MCF 10A (cell line): ENCODE results near the gene LRPAP1. TPM values are rescaled to one million over a fixed set of nuclear protein-coding genes. Genes with fewer than 3 reads are reported as not detected.

Experiments used
- BruUV-seq: library from RNA; stranded (reverse); fragments of 400-500 nt; replicated peaks from 2 replicates; lab custom pipeline; 2021; lab: Mats Ljungman, UMichigan
- CTCF ChIA-PET: fragments of 300-600 bp; sonication (Branson Sonifier 250); formaldehyde crosslinking; extraction: SDS; loops from one replicate; lab custom pipeline; 2021; ENCODE audit warnings: antibody characterized with exemption, inconsistent platforms; lab: Yijun Ruan, JAX
- POLR2A ChIA-PET: fragments of 300-600, 350-650 bp; sonication (Branson Sonifier 250); formaldehyde crosslinking; extraction: SDS; loops from one replicate; lab custom pipeline; 2020; ENCODE audit warnings: antibody characterized with exemption, inconsistent platforms; lab: Yijun Ruan, JAX
- DNase-seq: peaks from one replicate; pipeline ENCODE4 v3.0.0-alpha.2; 2018; ENCODE audit not compliant: unreplicated experiment
- H3K27ac Mint-ChIP-seq: one replicate; pipeline ENCODE4 v1.8.0; 2022; ENCODE audit warnings: mild to moderate bottlenecking, low read depth, mixed read lengths; ENCODE audit not compliant: unreplicated experiment
- H3K27me3 Mint-ChIP-seq: one replicate; pipeline ENCODE4 v1.8.0; 2022; ENCODE audit warnings: mixed read lengths; ENCODE audit not compliant: insufficient read depth, unreplicated experiment
- H3K36me3 Mint-ChIP-seq: one replicate; pipeline ENCODE4 v1.8.0; 2022; ENCODE audit warnings: mild to moderate bottlenecking, moderate library complexity, mixed read lengths; ENCODE audit not compliant: insufficient read depth, unreplicated experiment
- H3K4me1 Mint-ChIP-seq: one replicate; pipeline ENCODE4 v1.8.0; 2022; ENCODE audit warnings: mixed read lengths; ENCODE audit not compliant: insufficient read depth, unreplicated experiment
- H3K4me3 Mint-ChIP-seq: one replicate; pipeline ENCODE4 v1.8.0; 2022; ENCODE audit warnings: mild to moderate bottlenecking, moderate library complexity, mixed read lengths; ENCODE audit not compliant: unreplicated experiment
- H3K9me3 Mint-ChIP-seq: one replicate; pipeline ENCODE4 v1.8.0; 2022; ENCODE audit warnings: mixed read lengths; ENCODE audit not compliant: unreplicated experiment
- intact Hi-C: fragments of 100-400 bp; cut with micrococcal nuclease; formaldehyde crosslinking; loops from 2 replicates; pipeline ENCODE4 v1.14.1; 2022
- total RNA-seq: library from RNA; stranded (reverse); gene quantifications from 2 replicates; pipeline ENCODE4 v1.2.3, GENCODE V29; 2022
- TF ChIP-seq, protein P1 (sequence below): fragments of 200-600 bp; IDR thresholded peaks from one replicate; pipeline ENCODE4 v1.8.0; 2022; ENCODE audit warnings: antibody characterized with exemption, mild to moderate bottlenecking; ENCODE audit not compliant: unreplicated experiment

LRPAP1 gene
- total RNA-seq, 1 experiment from 2014 or later = 93.6 TPM

DNA sequence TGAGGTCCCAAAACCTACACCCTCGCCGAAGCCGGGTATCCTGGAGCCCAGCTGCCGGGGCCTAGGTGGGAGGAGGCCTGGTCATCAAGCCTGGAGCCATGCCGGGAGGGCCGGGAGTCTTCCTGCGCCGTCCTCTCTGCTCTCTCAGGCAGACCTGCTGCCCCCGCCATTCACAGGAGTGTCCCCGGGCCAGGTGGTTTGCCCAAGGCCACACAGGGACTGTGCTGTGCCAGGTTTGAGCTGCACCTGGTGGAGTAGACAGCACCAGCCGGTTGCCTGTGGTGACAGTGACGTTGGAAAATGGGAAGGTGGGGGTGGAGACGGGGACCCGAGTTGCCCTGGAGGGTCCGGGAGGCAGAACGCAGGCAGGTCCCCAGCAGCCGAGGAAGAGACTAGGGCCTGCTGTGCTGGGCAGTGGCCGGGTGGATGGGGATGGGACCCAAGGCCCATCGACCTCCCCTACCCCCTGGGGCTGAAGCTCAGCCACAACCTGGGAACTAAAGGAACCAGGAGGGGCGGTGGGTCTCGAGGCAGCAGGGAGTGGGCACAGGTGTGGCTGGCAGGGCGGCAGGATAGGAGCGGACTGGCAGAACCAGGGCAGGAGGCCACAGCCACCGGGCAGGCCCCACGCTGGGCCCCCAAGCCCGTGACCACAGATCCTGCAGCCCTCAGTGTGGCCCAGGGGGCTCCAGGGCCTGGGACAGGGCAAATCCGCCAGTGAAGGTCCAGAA is 59.6 kb downstream of the LRPAP1 start:
- POLR2A ChIA-PET = interaction anchor here (0.6 kb wide), 1 partner anchor 88 kb away, joined by 3 read pairs; no protein-coding TSS in a partner anchor
- Mint-ChIP-seq H3K27me3 (no peaks in the 10 kb centered on the region), H3K9me3 (no peaks in the 10 kb centered on the region), H3K4me1 (peaks cover 6% of the 10 kb centered on the region), H3K4me3 (no peak overlapping the region), H3K36me3 (no peaks in the 10 kb centered on the region), H3K27ac (no peak overlapping the region)
- no TSS peak for BruUV-seq
- TF ChIP-seq, protein P1, sequence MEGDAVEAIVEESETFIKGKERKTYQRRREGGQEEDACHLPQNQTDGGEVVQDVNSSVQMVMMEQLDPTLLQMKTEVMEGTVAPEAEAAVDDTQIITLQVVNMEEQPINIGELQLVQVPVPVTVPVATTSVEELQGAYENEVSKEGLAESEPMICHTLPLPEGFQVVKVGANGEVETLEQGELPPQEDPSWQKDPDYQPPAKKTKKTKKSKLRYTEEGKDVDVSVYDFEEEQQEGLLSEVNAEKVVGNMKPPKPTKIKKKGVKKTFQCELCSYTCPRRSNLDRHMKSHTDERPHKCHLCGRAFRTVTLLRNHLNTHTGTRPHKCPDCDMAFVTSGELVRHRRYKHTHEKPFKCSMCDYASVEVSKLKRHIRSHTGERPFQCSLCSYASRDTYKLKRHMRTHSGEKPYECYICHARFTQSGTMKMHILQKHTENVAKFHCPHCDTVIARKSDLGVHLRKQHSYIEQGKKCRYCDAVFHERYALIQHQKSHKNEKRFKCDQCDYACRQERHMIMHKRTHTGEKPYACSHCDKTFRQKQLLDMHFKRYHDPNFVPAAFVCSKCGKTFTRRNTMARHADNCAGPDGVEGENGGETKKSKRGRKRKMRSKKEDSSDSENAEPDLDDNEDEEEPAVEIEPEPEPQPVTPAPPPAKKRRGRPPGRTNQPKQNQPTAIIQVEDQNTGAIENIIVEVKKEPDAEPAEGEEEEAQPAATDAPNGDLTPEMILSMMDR = no peak
- DNase-seq = no peak
- CTCF ChIA-PET = interaction anchor here (3.7 kb wide), 1 partner anchor 8 kb away, joined by 26 read pairs; no protein-coding TSS in a partner anchor
- intact Hi-C loops = no loop called here

DNA sequence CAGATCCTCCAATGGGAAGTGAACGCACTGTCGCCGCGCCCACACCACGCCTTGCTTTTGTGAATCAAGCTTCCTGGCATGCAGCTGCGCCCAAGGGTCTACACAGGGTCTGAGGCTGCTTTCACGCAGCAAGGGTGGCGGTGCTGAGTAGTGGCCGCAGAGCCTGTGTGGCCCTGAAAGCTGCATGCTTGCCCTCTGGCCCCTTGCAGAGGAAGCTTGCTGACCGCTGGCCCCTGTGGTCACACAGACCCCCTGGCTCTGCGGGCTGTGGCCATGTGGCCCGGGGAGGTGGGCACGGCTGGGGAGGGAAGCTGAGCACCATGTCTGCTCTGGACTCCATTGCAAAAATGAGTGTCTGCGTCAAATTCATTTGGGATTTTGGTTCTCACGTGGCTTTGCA is 60.3 kb downstream of the LRPAP1 start:
- TF ChIP-seq, protein P1 = no peak
- ChIA-PET CTCF (interaction anchor here (3.7 kb wide), 1 partner anchor 8 kb away, joined by 26 read pairs; no protein-coding TSS in a partner anchor), POLR2A (interaction anchor here (0.6 kb wide), 1 partner anchor 88 kb away, joined by 3 read pairs; no protein-coding TSS in a partner anchor)
- peaks cover 6% of the 10 kb centered on the region for H3K4me1 Mint-ChIP-seq
- H3K4me3 Mint-ChIP-seq = no peak overlapping the region
- intact Hi-C loops = no loop called here
- H3K36me3 Mint-ChIP-seq = no peaks in the 10 kb centered on the region
- no peak for DNase-seq
- H3K27ac Mint-ChIP-seq = no peak overlapping the region
- no peaks in the 10 kb centered on the region for H3K9me3 Mint-ChIP-seq
- no TSS peak for BruUV-seq
- no peaks in the 10 kb centered on the region for H3K27me3 Mint-ChIP-seq

DNA sequence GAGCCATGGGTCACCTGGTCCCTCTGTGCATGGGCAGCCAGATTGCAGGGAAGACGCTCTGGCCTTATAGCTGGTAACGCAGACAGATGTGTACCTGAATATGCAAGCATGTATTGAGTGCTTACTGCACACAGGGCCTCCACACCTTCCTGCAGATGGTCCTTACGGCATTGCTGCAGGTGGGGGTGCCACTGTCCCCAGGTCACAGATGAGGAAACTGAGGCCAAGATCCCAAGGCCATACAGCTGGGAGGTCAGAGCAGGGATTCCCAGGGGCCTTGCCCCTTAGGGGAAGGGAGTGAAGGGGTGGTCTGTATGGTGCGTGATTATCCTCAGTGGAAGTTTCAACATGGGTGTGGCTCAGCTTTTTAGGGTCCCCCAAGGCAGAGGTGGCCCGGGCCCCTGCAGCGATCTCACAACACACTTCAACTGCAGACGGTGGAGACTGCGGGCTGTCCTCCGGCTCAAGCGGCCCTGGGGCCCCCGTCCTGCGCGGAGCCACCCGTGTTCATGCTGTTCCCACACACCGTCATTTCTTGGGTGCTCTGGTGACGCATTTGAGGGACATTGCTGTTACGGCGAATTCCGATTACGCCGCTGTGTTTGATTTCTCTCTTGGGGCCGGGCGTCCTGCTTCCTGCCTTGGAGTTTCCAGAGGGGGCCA is 61.0 kb downstream of the LRPAP1 start:
- intact Hi-C loops = no loop called here
- BruUV-seq = no TSS peak
- Mint-ChIP-seq H3K27me3 (no peaks in the 10 kb centered on the region), H3K4me3 (no peak overlapping the region), H3K4me1 (peaks cover 6% of the 10 kb centered on the region), H3K9me3 (no peaks in the 10 kb centered on the region), H3K27ac (no peak overlapping the region), H3K36me3 (no peaks in the 10 kb centered on the region)
- CTCF ChIA-PET = interaction anchor here (3.7 kb wide), 1 partner anchor 9 kb away, joined by 26 read pairs; no protein-coding TSS in a partner anchor
- no peak for DNase-seq
- POLR2A ChIA-PET = interaction anchor here (0.9 kb wide), 1 partner anchor 10 kb away, joined by 4 read pairs; no protein-coding TSS in a partner anchor
- TF ChIP-seq, protein P1 = no peak
